ENCODE results near the gene MTMR3. TPM values are rescaled to one million over a fixed set of nuclear protein-coding genes. Genes with fewer than 3 reads are reported as not detected.

MTMR3 gene
- polyA plus RNA-seq, 2 of the 4 experiments (the other 2 are of a cell fraction): 7.4 to 18.8 TPM

- Histone ChIP-seq H3K4me1 (no peaks in the 10 kb centered on the region), H3K27ac (no peak overlapping the region), H3K4me3 (no peak overlapping the region), H3K9me3 (no peaks in the 10 kb centered on the region), H3K4me2 (no peak overlapping the region)
- 100% methylated on average over 2 of the region's 2 CpGs for WGBS (ENCODE audit: missing lambda C conversion rate)
- ATAC-seq (no peak), DNase-seq (ENCODE audit: low read depth in 1 of 2, low spot score in 1 of 2) (no peak), FAIRE-seq (no peak)
- POLR2A ChIA-PET: no interaction called here
- CTCF ChIA-PET: interaction anchor here (1.5 kb wide), 1 partner anchor 21 kb away, joined by 4 read pairs; no protein-coding TSS in a partner anchor
- TF ChIP-seq FOXS1 (CRISPR knock-in tag; IDR thresholded peaks at IDR 0.05): no peak
- no peak for TF ChIP-seq ZSCAN20 (CRISPR knock-in tag; IDR thresholded peaks at IDR 0.05)
- TF ChIP-seq EHF (CRISPR knock-in tag; IDR thresholded peaks at IDR 0.05): no peak
- no peak for TF ChIP-seq REST (IDR thresholded peaks at IDR 0.05)
- TF ChIP-seq CHD2 (IDR thresholded peaks at IDR 0.05; ENCODE audit: low read length, partially characterized antibody): no peak
- TF ChIP-seq ZNF302 (CRISPR knock-in tag; IDR thresholded peaks at IDR 0.05): no peak
- no peak for TF ChIP-seq MAZ (IDR thresholded peaks at IDR 0.05; ENCODE audit: borderline replicate concordance, low read depth, low read length)
- no peak for TF ChIP-seq KDM5A (IDR thresholded peaks at IDR 0.05)
- TF ChIP-seq KDM1A (IDR thresholded peaks at IDR 0.05; ENCODE audit: low read depth): no peak
- no peak for TF ChIP-seq TFCP2L1 (CRISPR knock-in tag; IDR thresholded peaks at IDR 0.05)
- TF ChIP-seq FOSL2 (IDR thresholded peaks at IDR 0.05): no peak
- TF ChIP-seq FOSL2 (CRISPR knock-in tag; IDR thresholded peaks at IDR 0.05): no peak
- no peak for TF ChIP-seq EHMT2 (IDR thresholded peaks at IDR 0.05; ENCODE audit: low read depth)
- no peak for TF ChIP-seq HOXA7 (CRISPR knock-in tag; IDR thresholded peaks at IDR 0.05)
- TF ChIP-seq TP53 (CRISPR knock-in tag; IDR thresholded peaks at IDR 0.05): no peak
- no peak for TF ChIP-seq JUN (IDR thresholded peaks at IDR 0.05)
- TF ChIP-seq ZC3H11A (IDR thresholded peaks at IDR 0.05): no peak
- no peak for TF ChIP-seq EP300 (IDR thresholded peaks at IDR 0.05)
Observed at GRCh38 chr22:30026756-30027155, 143.8 kb downstream of the MTMR3 start.

GRCh38 chr22:30027169-30027568 is 144.2 kb downstream of the MTMR3 start:
- ChIA-PET POLR2A (no interaction called here), CTCF (no interaction called here)
- peak in 1 of 2 experiments; percentile 10 for DNase-seq (ENCODE audit: low read depth in 1 of 2, low spot score in 1 of 2)
- H3K9me3 ChIP-seq: no peaks in the 10 kb centered on the region
- no peak overlapping the region for H3K4me3 ChIP-seq
- H3K27ac ChIP-seq: no peak overlapping the region
- TF ChIP-seq TFCP2L1 (CRISPR knock-in tag; IDR thresholded peaks at IDR 0.05) (no peak), CBX8 (IDR thresholded peaks at IDR 0.05) (no peak)
- no peak overlapping the region for H3K4me2 ChIP-seq
- H3K4me1 ChIP-seq: no peaks in the 10 kb centered on the region
- FAIRE-seq: no peak
- WGBS (ENCODE audit: missing lambda C conversion rate): 72% methylated on average over 4 of the region's 4 CpGs
- no peak; a peak in 1 of 6 replicates for ATAC-seq

- CTCF ChIA-PET: interaction anchor here (0.5 kb wide), 1 partner anchor 24 kb away, joined by 3 read pairs; no protein-coding TSS in a partner anchor
Observed at GRCh38 chr22:30027791-30028190, 144.8 kb downstream of the MTMR3 start.

More at GRCh38 chr22:30027791-30028190, 144.8 kb downstream of the MTMR3 start:
- ATAC-seq: no peak
- no peak for DNase-seq (ENCODE audit: low read depth in 1 of 2, low spot score in 1 of 2)
- Histone ChIP-seq H3K27ac (no peak overlapping the region), H3K9me3 (no peaks in the 10 kb centered on the region), H3K4me1 (no peaks in the 10 kb centered on the region), H3K4me2 (no peak overlapping the region), H3K4me3 (no peak overlapping the region)
- WGBS (ENCODE audit: missing lambda C conversion rate): 86% methylated on average over 4 of the region's 4 CpGs
- TF ChIP-seq JUN (IDR thresholded peaks at IDR 0.05): no peak
- no peak for TF ChIP-seq RCOR1 (IDR thresholded peaks at IDR 0.05; ENCODE audit: low read depth, low read length)
- no peak for TF ChIP-seq POLR2A (IDR thresholded peaks at IDR 0.05; ENCODE audit: low read length)
- no peak for TF ChIP-seq NFE2L2 (conservative IDR thresholded peaks at IDR 0.05; ENCODE audit: low read length)
- TF ChIP-seq KDM5A (IDR thresholded peaks at IDR 0.05): no peak
- no peak for TF ChIP-seq ZSCAN20 (CRISPR knock-in tag; IDR thresholded peaks at IDR 0.05)
- no peak for TF ChIP-seq CHD2 (IDR thresholded peaks at IDR 0.05; ENCODE audit: low read length, partially characterized antibody)
- no peak for TF ChIP-seq EHF (CRISPR knock-in tag; IDR thresholded peaks at IDR 0.05)
- no peak for TF ChIP-seq ZNF302 (CRISPR knock-in tag; IDR thresholded peaks at IDR 0.05)
- no peak for TF ChIP-seq HOXA7 (CRISPR knock-in tag; IDR thresholded peaks at IDR 0.05)
- TF ChIP-seq FOSL2 (IDR thresholded peaks at IDR 0.05): no peak
- TF ChIP-seq FOSL2 (CRISPR knock-in tag; IDR thresholded peaks at IDR 0.05): no peak
- no peak for TF ChIP-seq HOXB5 (CRISPR knock-in tag; IDR thresholded peaks at IDR 0.05)
- TF ChIP-seq MAFK (IDR thresholded peaks at IDR 0.05; ENCODE audit: partially characterized antibody): no peak
- no peak for TF ChIP-seq KDM1A (IDR thresholded peaks at IDR 0.05; ENCODE audit: low read depth)
- no peak for TF ChIP-seq CBX2 (IDR thresholded peaks at IDR 0.05; ENCODE audit: borderline replicate concordance, low read depth)
- no peak for TF ChIP-seq RFX5 (IDR thresholded peaks at IDR 0.05)
- FAIRE-seq: no peak
- POLR2A ChIA-PET: no interaction called here

Measured in A549 (cell line).